ENCODE results near the gene CDCA8. TPM values are rescaled to one million over a fixed set of nuclear protein-coding genes. Genes with fewer than 3 reads are reported as not detected.

Gene CDCA8
- total RNA-seq, 1 experiment from 2014 or later, result 57.9 TPM

DNA sequence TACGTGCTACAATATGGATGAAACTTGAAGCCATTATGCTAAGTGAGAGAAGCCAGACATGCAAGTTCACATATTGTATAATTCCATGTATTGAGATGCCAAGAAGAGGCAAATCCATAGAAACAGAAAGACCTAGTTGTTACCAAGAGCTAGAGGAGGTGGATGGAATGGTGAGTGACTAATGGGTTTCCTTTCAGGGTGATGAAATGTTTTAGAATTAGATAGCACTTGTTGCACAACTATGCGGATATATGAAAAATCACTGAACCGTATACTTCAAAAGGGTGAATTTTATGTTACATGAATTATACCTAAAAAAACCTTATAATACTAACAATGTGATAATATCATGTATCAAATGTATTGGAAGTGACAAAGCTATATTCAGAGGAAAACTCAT lies 54.5 kb downstream of the CDCA8 start:
- TF ChIP-seq, protein P1, sequence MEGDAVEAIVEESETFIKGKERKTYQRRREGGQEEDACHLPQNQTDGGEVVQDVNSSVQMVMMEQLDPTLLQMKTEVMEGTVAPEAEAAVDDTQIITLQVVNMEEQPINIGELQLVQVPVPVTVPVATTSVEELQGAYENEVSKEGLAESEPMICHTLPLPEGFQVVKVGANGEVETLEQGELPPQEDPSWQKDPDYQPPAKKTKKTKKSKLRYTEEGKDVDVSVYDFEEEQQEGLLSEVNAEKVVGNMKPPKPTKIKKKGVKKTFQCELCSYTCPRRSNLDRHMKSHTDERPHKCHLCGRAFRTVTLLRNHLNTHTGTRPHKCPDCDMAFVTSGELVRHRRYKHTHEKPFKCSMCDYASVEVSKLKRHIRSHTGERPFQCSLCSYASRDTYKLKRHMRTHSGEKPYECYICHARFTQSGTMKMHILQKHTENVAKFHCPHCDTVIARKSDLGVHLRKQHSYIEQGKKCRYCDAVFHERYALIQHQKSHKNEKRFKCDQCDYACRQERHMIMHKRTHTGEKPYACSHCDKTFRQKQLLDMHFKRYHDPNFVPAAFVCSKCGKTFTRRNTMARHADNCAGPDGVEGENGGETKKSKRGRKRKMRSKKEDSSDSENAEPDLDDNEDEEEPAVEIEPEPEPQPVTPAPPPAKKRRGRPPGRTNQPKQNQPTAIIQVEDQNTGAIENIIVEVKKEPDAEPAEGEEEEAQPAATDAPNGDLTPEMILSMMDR (conservative IDR thresholded peaks at IDR 0.05), result no peak
- DNase-seq, result peak in 1 of 2 experiments; percentile 40

GRCh38 chr1:37748565-37748964 lies 56.2 kb downstream of the CDCA8 start:
- H3K27me3 ChIP-seq (ENCODE audit: insufficient read depth, low read depth), result no peaks in the 10 kb centered on the region
- H4K20me1 ChIP-seq (ENCODE audit: insufficient read depth), result no peaks in the 10 kb centered on the region
- CTCF ChIA-PET, result no interaction called here
- TF ChIP-seq, protein P1 (conservative IDR thresholded peaks at IDR 0.05), result no peak
- no peak for TF ChIP-seq EZH2 (IDR thresholded peaks at IDR 0.05; ENCODE audit: low read depth)
- POLR2A ChIA-PET (ENCODE audit: unreplicated experiment), result no interaction called here
- no peaks in the 10 kb centered on the region for H3F3A ChIP-seq (ENCODE audit: insufficient read depth, low read depth)
- peaks cover 6% of the 10 kb centered on the region for H3K9me3 ChIP-seq (ENCODE audit: insufficient read depth, low read depth)
- BruUV-seq (replicated peaks), result no TSS peak
- H3K36me3 ChIP-seq (ENCODE audit: low read depth), result peaks cover 7% of the 10 kb centered on the region; the same call in 1 of the 2 replicates
- no peak overlapping the region for H2AFZ ChIP-seq
- DNase-seq, result no peak
- intact Hi-C loops (cut with micrococcal nuclease; ENCODE audit: unreplicated experiment), result no loop called here
- no peaks in the 10 kb centered on the region for H3K79me2 ChIP-seq (ENCODE audit: low read depth)
- no peak overlapping the region for H3K4me2 ChIP-seq
- H3K4me3 ChIP-seq, result no peak overlapping the region
- H3K4me1 ChIP-seq (replicated peaks; ENCODE audit: insufficient read depth), result no peaks in the 10 kb centered on the region
- no peaks in the 10 kb centered on the region for H3K9me2 ChIP-seq (ENCODE audit: insufficient read depth)
- no peak overlapping the region for H3K27ac ChIP-seq

More for the DNA sequence above, 54.5 kb downstream of the CDCA8 start:
- CTCF ChIA-PET, result interaction anchor here (0.5 kb wide), 1 partner anchor 185 kb away, joined by 8 read pairs; no protein-coding TSS in a partner anchor
- Histone ChIP-seq H3K27me3 (ENCODE audit: insufficient read depth, low read depth) (no peaks in the 10 kb centered on the region), H3K36me3 (ENCODE audit: low read depth) (peaks cover 7% of the 10 kb centered on the region; the same call in 1 of the 2 replicates), H3K4me2 (no peak overlapping the region), H3K9me2 (ENCODE audit: insufficient read depth) (no peaks in the 10 kb centered on the region), H3F3A (ENCODE audit: insufficient read depth, low read depth) (no peaks in the 10 kb centered on the region), H3K27ac (no peak overlapping the region), H4K20me1 (ENCODE audit: insufficient read depth) (no peaks in the 10 kb centered on the region), H3K4me3 (no peak overlapping the region), H2AFZ (no peak overlapping the region), H3K4me1 (replicated peaks; ENCODE audit: insufficient read depth) (no peaks in the 10 kb centered on the region), H3K9me3 (ENCODE audit: insufficient read depth, low read depth) (peaks cover 6% of the 10 kb centered on the region), H3K79me2 (ENCODE audit: low read depth) (0 out of 2 replicates have a peak, but pooled peaks cover 4% of the 10 kb centered on the region)
- no TSS peak for BruUV-seq (replicated peaks)
- POLR2A ChIA-PET (ENCODE audit: unreplicated experiment), result no interaction called here
- intact Hi-C loops (cut with micrococcal nuclease; ENCODE audit: unreplicated experiment), result no loop called here

- H4K20me1 ChIP-seq (ENCODE audit: insufficient read depth), result no peaks in the 10 kb centered on the region
- H3K4me1 ChIP-seq (replicated peaks; ENCODE audit: insufficient read depth), result no peaks in the 10 kb centered on the region
- peak overlapping the region; percentile 55 for H3K4me3 ChIP-seq
- peak overlapping the region; percentile 81 for H3K4me2 ChIP-seq
- H3K36me3 ChIP-seq (ENCODE audit: low read depth), result peaks cover under 1% of the 10 kb centered on the region; the same call in 1 of the 2 replicates
- TSS peak; percentile 61 for BruUV-seq (replicated peaks)
- intact Hi-C loops (cut with micrococcal nuclease; ENCODE audit: unreplicated experiment), result loop anchor here (10.0 kb wide), 1 partner anchor 57 kb away; the partner anchor contains the start of gene CDCA8
- no peak overlapping the region for H3K27ac ChIP-seq
- H3K27me3 ChIP-seq (ENCODE audit: insufficient read depth, low read depth), result no peaks in the 10 kb centered on the region
- no peaks in the 10 kb centered on the region for H3K79me2 ChIP-seq (ENCODE audit: low read depth)
- peaks cover 6% of the 10 kb centered on the region; the same call in 1 of the 2 replicates for H3F3A ChIP-seq (ENCODE audit: insufficient read depth, low read depth)
- no peak for TF ChIP-seq EZH2 (IDR thresholded peaks at IDR 0.05; ENCODE audit: low read depth)
- TF ChIP-seq, protein P1 (conservative IDR thresholded peaks at IDR 0.05), result no peak
- H3K9me2 ChIP-seq (ENCODE audit: insufficient read depth), result no peaks in the 10 kb centered on the region
- H3K9me3 ChIP-seq (ENCODE audit: insufficient read depth, low read depth), result 0 out of 2 replicates have a peak, but pooled peaks cover under 1% of the 10 kb centered on the region
- no peak for DNase-seq
- ChIA-PET POLR2A (ENCODE audit: unreplicated experiment) (no interaction called here), CTCF (no interaction called here)
- peak overlapping the region; percentile 66 for H2AFZ ChIP-seq
Observed at GRCh38 chr1:37752213-37752582, 59.9 kb downstream of the CDCA8 start.

All from PC-9 (cell line).